Activated effector memory CD4-positive, alpha-beta T cell treated with Interleukin-2 at 50 U/mL for 16 hours (primary cell): Measurements from ENCODE around the gene ANKRD13A.
"Not testable (repeated sequence)": the region's sequence is repeated elsewhere in the genome, so short reads cannot be mapped to it uniquely, and the experiment has no call there.

Source experiments
- DNase-seq: peaks from one replicate; pipeline ENCODE4 v3.0.0-alpha.2; 2020

The ANKRD13A gene

GRCh38 chr12:109986236-109986635 lies 13.0 kb upstream of the ANKRD13A start:
- not testable (repeated sequence) for DNase-seq

GRCh38 chr12:109987615-109988014 lies 11.6 kb upstream of the ANKRD13A start:
- no peak for DNase-seq

DNA sequence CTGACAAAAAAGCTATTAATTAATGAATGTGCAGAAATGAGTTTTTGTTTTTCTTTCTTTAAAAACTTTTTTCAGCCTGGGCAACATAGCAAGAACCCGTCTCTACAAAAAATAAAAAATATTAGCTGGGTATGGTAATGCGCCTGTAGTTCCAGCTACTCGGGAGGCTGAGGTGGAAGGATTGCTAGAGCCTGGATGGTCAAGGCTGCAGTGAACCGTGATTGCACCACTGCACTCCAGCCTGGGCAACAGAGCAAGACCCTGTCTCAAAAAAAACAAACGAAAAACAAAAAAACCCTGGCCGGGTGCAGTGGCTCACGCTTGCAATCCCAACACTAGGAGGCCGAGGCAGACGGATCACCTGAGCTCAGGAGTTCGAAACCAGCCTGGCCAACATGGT lies 11.0 kb upstream of the ANKRD13A start:
- no peak for DNase-seq

- DNase-seq: no peak
Observed at GRCh38 chr12:109988903-109989302, 10.3 kb upstream of the ANKRD13A start.

DNA sequence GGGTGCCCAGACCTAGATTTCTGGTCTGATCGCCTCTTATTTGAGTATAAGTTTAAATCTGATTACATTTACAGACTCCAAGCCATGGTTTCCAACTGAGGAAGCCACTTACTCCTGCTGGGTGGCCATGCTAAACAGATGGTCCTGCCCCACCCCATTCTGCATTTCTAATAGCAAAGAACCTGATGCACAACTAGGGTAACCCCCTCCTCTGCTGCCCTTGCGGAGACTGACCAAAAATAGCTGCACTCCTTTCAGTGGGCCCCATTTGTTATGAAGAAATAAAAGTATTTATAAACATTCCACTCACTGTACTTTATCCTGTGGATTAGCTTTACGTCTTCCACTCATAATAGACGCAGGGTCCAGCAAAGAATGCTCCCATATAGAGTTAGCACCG lies 9.8 kb upstream of the ANKRD13A start:
- DNase-seq: no peak

- no peak for DNase-seq
Observed at GRCh38 chr12:109991586-109991985, 7.6 kb upstream of the ANKRD13A start.

GRCh38 chr12:109993091-109993490 lies 6.1 kb upstream of the ANKRD13A start:
- no peak for DNase-seq

GRCh38 chr12:109994401-109995175 lies 4.6 kb upstream of the ANKRD13A start:
- DNase-seq: no peak

- no peak for DNase-seq
Observed at GRCh38 chr12:109995361-109995685, 3.9 kb upstream of the ANKRD13A start.

DNA sequence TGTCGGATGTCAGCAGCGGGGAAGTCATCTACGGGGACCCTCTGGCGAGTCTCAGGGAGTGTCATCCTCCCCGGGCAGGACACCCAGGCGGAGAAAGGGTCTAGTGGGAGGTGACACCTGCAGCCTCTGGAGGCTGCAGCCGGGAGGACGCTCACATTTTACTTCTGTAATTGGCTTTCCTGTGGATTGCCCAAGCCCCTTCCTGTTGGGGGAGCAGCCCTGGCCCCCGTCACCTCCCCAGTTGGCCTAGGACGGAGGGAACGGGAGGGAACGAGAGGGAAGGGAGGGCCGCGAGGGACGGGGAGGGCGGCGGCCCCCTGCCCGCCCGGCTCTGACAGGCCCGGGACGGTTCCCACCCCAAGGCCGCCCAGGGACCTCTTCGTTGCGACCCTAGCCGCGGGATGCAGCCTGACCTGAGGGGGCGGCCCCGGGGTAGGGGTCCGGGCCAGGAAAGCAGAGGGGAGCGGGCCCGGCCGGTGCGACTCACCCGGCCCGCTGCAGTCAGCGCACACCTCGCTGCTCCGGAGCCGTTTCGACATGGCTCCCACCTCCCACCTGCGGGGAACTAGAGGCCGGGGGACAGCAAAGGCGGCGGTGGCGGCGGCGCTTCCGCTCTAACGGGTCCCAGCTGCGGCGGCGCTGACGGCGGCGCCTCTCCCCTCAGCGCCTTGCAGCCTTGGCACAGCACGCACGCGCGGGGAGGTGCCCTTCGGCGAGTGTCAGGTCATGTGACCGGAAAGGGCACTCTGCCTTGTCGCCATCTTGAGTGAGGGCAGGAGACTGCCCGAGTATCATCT lies 3.3 kb upstream of the ANKRD13A start, which contains the start of gene GIT2:
GIT2 (minus strand) TSS at position 683 of the 797 bp plus-strand sequence; CDS start at position 539, 144 bp downstream.
- DNase-seq: peak; percentile 92

DNA sequence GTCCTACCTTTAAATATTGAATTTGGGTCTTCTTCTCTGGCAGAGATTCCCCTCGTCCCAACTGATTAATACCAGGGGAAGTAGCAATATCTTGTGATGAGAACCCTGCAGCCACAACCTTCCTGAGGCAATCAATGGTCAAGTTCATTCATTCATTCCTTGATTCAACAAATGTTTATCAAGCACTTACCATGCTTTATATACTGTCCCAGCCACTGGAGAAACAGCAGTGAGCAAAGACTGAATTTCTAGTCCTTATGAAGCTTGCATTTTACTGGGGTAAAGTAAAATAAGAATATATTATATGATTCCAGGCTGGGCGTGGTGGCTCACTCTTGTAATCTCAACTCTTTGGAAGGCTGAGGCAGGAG lies 2.8 kb upstream of the ANKRD13A start:
- no peak for DNase-seq

DNA sequence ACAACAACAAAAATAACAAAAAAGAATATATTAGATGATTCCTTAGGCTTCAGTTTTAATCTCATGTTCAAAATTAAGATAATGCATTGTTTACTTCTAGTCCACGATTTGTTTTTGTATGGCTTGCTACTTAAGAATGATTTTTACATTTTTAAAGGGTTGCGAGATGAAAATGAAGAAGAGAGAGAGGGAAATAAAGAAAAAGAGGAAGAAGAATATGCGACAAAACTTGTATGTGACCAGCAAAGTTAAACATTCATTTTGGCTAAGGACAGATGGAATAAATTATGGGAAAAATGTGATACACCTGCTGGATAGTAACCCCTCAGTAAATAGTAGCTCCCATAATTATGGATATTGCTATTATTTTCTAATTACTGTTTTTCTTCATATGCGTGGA lies 1.8 kb upstream of the ANKRD13A start:
- no peak for DNase-seq

DNA sequence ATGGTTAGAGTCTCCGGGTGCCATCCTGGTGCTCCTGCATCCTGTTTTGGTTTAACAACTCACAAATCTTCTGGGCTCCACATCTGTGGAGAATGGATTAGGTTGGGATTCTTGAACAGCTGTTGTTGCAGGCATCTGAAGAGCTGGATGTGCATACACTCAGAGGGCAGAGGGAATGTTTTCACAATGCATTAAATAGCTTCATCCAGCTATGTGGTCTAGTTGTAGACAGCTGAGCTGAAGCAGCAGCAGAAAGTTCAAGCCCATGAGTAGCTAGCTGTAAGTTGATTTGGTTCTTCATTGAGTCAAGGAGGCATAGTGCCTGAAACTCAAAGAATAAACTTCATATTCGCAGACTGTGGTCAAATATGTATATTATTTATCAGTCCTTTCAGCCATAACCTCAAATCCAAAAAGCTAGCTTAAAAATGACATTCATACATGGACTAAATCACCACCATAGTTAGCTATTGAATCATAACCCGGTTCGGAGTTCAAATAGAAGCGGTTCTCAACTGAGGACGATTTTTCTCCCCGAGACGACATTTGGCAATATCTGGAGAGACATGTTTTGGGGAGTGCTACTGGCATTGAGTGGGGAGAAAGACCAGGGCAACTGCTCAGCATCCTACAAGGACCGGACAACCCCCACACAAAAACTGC lies 858 bp upstream of the ANKRD13A start:
- no peak for DNase-seq

DNA sequence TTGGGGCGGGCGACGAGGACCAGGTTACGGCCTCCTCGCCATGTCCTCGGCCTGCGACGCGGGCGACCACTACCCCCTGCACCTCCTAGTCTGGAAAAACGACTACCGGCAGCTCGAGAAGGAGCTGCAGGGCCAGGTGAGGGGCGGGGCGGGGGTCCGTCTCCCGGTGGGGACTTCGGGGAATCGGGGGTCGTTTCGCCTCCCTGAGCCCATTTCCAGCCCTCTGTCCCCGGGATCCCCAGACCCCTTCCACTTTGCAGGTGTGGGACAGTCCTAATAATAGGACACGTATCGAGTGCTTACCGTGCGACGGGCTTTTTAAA lies 380 bp downstream of the ANKRD13A start:
- no peak for DNase-seq

DNA sequence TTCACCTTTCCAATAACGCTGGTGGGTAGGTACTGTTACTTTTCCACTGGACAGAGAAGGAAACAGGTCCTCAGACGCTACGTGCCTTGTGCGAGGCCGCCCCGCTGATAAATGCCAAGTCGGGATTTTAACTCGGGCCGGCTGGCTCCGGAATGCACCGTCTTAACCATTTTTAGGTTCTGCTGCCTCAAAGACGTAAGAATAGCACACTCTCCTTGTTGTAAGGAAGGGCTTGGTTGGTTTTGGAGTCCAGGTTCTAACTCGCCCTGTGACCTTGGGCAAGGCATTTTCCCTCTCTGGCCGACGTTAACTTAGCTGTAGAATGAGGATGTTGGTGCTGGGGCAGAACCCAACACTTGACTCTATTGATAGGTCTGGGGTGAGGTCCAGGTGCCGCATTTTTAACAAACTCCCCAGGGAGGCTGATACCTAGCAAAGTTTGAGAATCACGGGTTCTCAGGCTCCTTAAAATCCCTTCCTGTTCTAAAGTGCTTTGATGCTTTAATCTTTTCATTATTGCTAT lies 814 bp downstream of the ANKRD13A start:
- DNase-seq: no peak

GRCh38 chr12:110001596-110001995 lies 2.4 kb downstream of the ANKRD13A start:
- no peak for DNase-seq

DNA sequence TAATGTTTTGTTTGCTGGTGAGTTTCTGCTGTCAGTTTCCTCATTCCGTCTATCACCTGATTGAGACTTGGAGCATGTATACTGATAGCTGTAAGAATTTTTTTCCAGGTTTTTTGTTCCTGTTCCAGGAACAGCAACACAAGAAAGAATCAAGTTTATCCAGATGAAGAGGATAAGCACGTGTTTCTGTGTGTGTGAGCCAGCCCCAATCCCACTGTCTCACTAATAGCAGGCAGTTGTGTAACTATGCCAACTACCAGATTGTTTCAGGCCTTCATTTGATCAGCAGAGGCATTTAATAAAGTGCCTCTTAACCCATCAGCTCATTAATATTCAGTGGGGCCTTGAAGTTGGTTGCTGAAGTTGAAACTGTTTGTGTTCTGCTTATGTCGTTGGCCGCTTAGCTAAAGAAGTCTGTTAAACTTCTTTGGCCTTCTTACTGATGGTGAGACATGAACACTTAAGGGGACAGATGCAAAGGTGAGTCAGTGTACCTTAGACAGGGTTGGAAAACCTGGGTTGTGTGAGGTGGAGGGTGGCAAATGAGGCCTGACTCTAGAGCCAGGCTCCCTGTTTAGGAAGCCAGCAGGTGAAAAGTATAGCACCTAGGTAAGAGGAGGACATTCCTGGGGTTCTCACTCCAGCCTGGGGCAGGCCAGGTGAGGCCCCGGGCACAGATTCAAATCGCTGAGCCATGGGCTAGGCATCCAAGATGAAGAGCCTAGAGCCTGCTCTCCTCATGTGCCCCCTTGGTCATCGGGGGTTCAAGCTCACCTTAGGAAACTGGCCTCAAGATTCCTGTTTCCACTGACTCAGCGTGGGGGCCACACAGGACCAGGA lies 3.7 kb downstream of the ANKRD13A start:
- DNase-seq: no peak

- no peak for DNase-seq
Observed at GRCh38 chr12:110004598-110004997, 5.4 kb downstream of the ANKRD13A start.

- DNase-seq: no peak
Observed at GRCh38 chr12:110005319-110005973, 6.2 kb downstream of the ANKRD13A start.

DNA sequence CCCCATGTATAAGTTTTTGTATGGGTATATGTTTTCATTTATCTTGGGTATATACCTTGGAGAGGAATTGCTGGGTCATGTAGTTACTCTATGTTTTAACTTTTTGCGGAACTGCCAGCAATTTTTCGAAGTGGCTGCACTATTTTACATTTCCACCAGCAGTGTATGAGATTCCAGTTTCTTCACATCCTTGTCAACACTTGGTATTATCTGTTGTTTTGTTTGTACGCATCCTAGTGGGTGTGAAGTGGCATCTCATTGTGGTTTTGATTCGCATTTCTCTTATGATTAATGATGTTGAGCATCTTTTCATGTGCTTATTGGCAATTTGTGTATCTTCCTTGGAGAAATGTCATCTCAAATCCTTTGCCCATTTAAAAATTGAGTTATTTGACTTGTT lies 6.9 kb downstream of the ANKRD13A start:
- DNase-seq: no peak

- DNase-seq: no peak
Observed at GRCh38 chr12:110007881-110008280, 8.7 kb downstream of the ANKRD13A start.

- not testable (repeated sequence) for DNase-seq
Observed at GRCh38 chr12:110008681-110009398, 9.6 kb downstream of the ANKRD13A start.
